ENCODE data around the gene RER1. TPM values are rescaled to one million over a fixed set of nuclear protein-coding genes. Genes with fewer than 3 reads are reported as not detected.

RER1 gene
- total RNA-seq, 2 donors from 2014 or later: 38.8 to 47.2 TPM

DNA sequence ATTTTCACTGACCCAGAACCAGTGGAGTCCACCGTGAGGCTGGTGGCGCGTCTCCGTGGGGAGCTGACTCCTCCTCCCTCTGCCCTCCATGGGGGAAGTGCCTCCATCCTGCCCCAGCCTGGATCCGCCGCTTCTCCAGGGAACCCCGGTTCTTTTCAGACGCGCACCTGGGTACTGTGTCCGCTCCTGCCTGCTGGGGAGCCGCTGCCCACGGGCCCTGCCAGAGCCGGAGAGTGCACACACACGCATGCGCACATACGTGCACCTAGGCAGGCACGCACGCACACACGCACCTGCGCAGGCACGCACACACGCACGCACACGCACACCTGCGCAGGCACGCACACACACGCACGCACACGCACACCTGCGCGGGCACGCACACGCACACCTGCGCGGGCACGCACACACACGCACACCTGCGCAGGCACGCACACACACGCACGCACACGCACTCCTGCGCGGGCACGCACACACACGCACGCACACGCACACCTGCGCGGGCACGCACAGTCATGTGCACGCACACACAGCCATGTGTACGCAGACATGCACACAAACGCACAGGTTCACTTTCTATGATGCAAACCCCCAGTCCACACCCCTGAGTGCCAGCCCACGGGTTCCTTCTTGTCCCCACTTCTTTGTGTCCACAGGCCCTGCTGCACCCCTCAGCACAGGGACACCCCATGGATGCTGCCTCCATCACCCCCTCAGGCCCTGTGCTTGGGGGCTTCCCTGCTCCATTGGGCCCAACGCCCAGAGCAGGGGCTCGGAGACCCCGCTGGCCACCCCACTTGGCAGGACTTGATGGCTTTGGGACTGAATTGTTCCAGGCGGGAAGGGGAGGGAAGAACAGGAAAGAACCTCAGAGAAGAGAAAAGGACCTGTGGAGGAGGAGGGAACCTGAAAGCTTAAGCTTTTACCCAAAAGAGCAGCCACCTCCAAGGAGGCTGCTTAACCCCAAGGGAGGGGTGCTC, 43.0 kb upstream of the RER1 start:
- DNase-seq (ENCODE audit: low spot score): no peak
- H3K27ac ChIP-seq: no peak overlapping the region
- H3K4me3 ChIP-seq: no peak overlapping the region
- H3K27me3 ChIP-seq: no peaks in the 10 kb centered on the region
- H3K9me3 ChIP-seq: no peaks in the 10 kb centered on the region
- no peaks in the 10 kb centered on the region for H3K36me3 ChIP-seq
- TF ChIP-seq CTCF (IDR thresholded peaks at IDR 0.05): no peak
- H3K4me1 ChIP-seq: peaks cover 0 to 10% of the 10 kb centered on the region in 2 donors

DNA sequence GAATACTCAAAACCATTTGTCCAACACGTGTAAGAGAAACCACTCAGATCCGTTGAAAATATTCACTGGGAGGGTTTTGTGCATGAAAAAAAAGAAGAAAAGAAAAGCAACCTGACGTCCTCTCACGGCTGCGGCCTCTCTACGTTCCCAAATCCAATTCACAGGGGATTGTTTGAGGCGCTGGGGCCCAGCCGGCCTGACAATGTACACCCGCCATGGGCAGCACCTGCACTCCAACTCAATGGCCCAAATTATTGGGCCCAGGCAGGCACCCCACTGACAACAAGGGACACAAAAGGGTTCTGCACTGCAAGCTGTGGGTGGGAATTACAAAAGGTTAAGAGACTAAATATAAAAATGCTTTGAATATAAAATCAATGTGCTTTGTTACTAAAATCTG, 41.8 kb upstream of the RER1 start:
- no peak overlapping the region for H3K4me3 ChIP-seq
- no peaks in the 10 kb centered on the region for H3K9me3 ChIP-seq
- H3K27ac ChIP-seq: no peak overlapping the region
- no peaks in the 10 kb centered on the region for H3K27me3 ChIP-seq
- DNase-seq (ENCODE audit: low spot score): no peak
- no peaks in the 10 kb centered on the region for H3K36me3 ChIP-seq
- H3K4me1 ChIP-seq: peaks cover 0 to 10% of the 10 kb centered on the region in 2 donors
- no peak for TF ChIP-seq CTCF (IDR thresholded peaks at IDR 0.05)

GRCh38 chr1:2350501-2350900, 41.1 kb upstream of the RER1 start:
- no peak overlapping the region for H3K4me3 ChIP-seq
- H3K27ac ChIP-seq: no peak overlapping the region
- no peaks in the 10 kb centered on the region for H3K27me3 ChIP-seq
- no peaks in the 10 kb centered on the region for H3K36me3 ChIP-seq
- H3K4me1 ChIP-seq: peaks cover 0 to 10% of the 10 kb centered on the region in 2 donors
- TF ChIP-seq CTCF (IDR thresholded peaks at IDR 0.05): no peak
- DNase-seq (ENCODE audit: low spot score): no peak
- H3K9me3 ChIP-seq: no peaks in the 10 kb centered on the region

DNA sequence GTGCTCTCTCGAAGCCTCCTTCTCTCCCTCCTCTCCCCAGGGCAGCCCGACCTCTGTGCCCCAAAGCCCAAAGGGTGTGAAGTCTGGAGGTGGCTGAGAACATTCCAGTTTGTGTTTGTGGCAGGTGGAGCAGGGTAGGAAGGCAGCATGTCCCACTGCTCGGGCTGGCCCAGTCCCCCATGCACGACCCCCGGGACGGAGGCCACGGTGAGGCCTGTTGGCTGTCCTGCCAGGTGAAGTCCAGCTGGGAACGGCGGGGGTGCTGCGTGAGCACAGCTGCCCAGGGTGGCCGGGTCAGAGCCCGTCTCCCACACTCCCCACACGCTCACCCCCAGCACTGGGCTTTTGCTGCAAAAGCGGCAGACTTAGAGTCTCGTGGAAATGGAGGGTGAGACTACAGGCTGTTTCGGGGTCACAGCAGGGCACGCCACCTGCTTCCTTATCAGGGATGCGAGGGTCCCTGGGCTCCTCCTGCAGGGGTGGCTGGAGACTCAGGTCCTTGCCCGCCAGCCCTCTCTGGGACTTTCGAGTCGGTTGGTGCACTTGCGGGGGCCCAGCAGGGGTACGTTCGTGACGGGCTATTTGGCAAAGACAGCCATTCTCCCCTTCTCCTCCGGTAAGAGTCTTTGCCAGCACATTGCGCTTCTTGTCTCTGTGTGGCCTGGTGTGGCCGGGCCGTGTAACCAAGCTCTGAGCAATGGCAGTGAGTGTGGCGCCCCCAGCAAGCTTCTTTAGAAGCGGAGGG, 40.6 kb upstream of the RER1 start:
- no peak overlapping the region for H3K4me3 ChIP-seq
- DNase-seq (ENCODE audit: low spot score): no peak
- TF ChIP-seq CTCF (IDR thresholded peaks at IDR 0.05): no peak

DNA sequence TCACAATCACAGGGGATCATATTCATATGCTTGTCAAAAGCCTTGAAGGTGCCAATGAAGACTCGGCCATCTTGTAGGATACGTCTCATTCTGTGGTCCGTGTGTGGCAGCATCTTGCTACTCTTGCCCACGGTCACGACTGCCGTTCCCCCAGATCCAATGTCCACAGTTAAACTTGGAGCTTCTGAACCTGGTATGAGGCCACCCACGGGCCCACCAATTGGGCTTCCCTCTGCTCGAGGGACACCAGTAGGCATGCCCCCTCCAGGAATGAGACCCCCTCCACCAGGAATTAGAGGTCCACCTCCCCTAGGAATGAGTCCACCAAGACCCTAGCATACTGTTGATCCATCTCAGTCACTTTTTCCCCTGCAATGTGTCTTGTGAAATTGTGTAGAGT, 39.9 kb upstream of the RER1 start:
- Histone ChIP-seq H3K36me3 (no peaks in the 10 kb centered on the region), H3K4me3 (no peak overlapping the region), H3K9me3 (no peaks in the 10 kb centered on the region), H3K27ac (no peak overlapping the region), H3K4me1 (peaks cover 0 to 10% of the 10 kb centered on the region in 2 donors), H3K27me3 (no peaks in the 10 kb centered on the region)
- no peak for TF ChIP-seq CTCF (IDR thresholded peaks at IDR 0.05)
- no peak for DNase-seq (ENCODE audit: low spot score)

More for the DNA sequence above, 40.6 kb upstream of the RER1 start:
- Histone ChIP-seq H3K9me3 (no peaks in the 10 kb centered on the region), H3K4me1 (peaks cover 0 to 10% of the 10 kb centered on the region in 2 donors), H3K27me3 (no peaks in the 10 kb centered on the region), H3K36me3 (no peaks in the 10 kb centered on the region), H3K27ac (no peak overlapping the region)
